Esophagus squamous epithelium (tissue), 4 donors: ENCODE measurements around the gene DAPK1.
A peak's percentile ranks its signal among the peaks of the same experiment; 100 is the strongest.

Experiments used
- POLR2A ChIP-seq, 4 donors: fragments of 450-650 bp; IDR thresholded peaks; one replicate each; pipeline ENCODE4 v1.6.1; 2017; ENCODE audit warnings: antibody characterized with exemption in 4 of 4, mild to moderate bottlenecking in 4 of 4, moderate library complexity in 3 of 4
- TF ChIP-seq, protein P1 (sequence below), 6 experiments: fragments of 450-650 bp in 4 of 6; fragments of 200-600 bp in 2 of 6; sonication (generic) in 2 of 6; IDR thresholded peaks; one replicate each; pipeline ENCODE4 v1.5.1; 2016 to 2019; ENCODE audit warnings: antibody characterized with exemption in 6 of 6, mild to moderate bottlenecking in 4 of 6, moderate library complexity in 4 of 6

DNA sequence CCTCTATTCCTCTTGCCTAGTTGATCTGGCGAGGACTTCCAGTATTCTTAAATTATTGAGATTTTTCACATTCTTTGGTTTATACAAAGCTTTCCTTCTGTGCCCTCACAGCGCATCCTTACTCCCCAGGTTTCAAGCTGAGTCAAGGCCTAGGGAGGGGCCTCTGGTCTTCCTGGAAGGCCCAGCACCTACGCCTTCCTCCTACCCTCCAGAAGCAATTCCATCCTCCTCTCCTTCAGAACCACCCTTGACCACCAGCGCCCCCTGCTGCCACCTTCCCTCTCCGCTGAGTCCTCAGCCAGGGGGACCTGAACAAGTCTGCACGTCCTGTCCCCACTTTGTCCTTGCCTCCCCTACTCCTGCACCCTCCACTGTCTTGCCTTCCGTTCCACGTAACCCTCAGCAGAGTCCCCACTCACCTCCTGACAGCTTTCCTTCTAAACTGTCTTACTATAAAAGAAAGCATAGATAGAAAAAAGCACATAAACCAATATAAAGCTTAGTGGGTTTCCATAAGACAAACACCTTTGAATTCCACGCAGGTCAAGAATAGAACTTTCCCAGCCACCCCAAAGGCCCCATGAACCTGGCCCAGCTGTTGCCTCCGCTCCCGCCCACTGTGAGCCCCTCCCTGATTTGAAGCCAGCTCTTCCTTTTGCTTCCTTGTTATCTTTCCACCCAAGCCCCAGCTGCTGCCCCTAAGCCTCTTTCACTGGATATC lies 165.3 kb downstream of the DAPK1 start:
- TF ChIP-seq, protein P1, sequence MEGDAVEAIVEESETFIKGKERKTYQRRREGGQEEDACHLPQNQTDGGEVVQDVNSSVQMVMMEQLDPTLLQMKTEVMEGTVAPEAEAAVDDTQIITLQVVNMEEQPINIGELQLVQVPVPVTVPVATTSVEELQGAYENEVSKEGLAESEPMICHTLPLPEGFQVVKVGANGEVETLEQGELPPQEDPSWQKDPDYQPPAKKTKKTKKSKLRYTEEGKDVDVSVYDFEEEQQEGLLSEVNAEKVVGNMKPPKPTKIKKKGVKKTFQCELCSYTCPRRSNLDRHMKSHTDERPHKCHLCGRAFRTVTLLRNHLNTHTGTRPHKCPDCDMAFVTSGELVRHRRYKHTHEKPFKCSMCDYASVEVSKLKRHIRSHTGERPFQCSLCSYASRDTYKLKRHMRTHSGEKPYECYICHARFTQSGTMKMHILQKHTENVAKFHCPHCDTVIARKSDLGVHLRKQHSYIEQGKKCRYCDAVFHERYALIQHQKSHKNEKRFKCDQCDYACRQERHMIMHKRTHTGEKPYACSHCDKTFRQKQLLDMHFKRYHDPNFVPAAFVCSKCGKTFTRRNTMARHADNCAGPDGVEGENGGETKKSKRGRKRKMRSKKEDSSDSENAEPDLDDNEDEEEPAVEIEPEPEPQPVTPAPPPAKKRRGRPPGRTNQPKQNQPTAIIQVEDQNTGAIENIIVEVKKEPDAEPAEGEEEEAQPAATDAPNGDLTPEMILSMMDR (IDR thresholded peaks at IDR 0.05): peak; percentile 29 to 77 (median 62)
- no peak for TF ChIP-seq POLR2A (IDR thresholded peaks at IDR 0.05)
